Sigmoid colon (tissue), 7 donors: ENCODE results near the gene AP5S1. TPM values are rescaled to one million over a fixed set of nuclear protein-coding genes. Genes with fewer than 3 reads are reported as not detected.

ENCODE experiments used
- DNase-seq: peaks from one replicate; pipeline ENCODE4 v3.0.0-alpha.2; 2019
- H3K27ac ChIP-seq, 4 donors: fragments of 200-600 bp; sonication (generic); one replicate each; pipeline ENCODE4 v1.5.1; 2016 to 2019; ENCODE audit warnings: mild to moderate bottlenecking in 1 of 4
- H3K27me3 ChIP-seq, 3 donors: fragments of 200-600 bp; sonication (generic); one replicate each; pipeline ENCODE4 v1.5.1; 2019; ENCODE audit warnings: mild to moderate bottlenecking in 1 of 3
- H3K36me3 ChIP-seq, 4 donors: fragments of 200-600 bp; sonication (generic); one replicate each; pipeline ENCODE4 v1.5.1; 2016 to 2019
- H3K4me1 ChIP-seq, 4 donors: fragments of 200-600 bp; sonication (generic); one replicate each; pipeline ENCODE4 v1.5.1; 2017 to 2019
- H3K4me3 ChIP-seq, 4 donors: fragments of 200-600 bp; sonication (generic); one replicate each; pipeline ENCODE4 v1.5.1; 2017 to 2019; ENCODE audit warnings: mild to moderate bottlenecking in 2 of 4, moderate library complexity in 1 of 4
- H3K9me3 ChIP-seq, 4 donors: fragments of 200-600 bp in 3 of 4; sonication (generic) in 3 of 4; one replicate each; pipeline versions ENCODE4 v1.5.1 to v1.6.1; 2013 to 2019
- CTCF ChIP-seq, 4 experiments: fragments of 450-650 bp in 3 of 4; fragments of 200-600 bp in 1 of 4; IDR thresholded peaks; one replicate each; pipeline ENCODE4 v1.5.1; 2016 to 2019; ENCODE audit warnings: antibody characterized with exemption in 4 of 4, mild to moderate bottlenecking in 3 of 4, moderate library complexity in 2 of 4
- EP300 ChIP-seq, 4 donors: sonication (generic); formaldehyde crosslinking; IDR thresholded peaks; one replicate each; pipeline ENCODE4 v1.6.1; 2017; ENCODE audit warnings: antibody characterized with exemption in 4 of 4
- POLR2A ChIP-seq, 2 donors: fragments of 450-650 bp; IDR thresholded peaks; one replicate each; pipeline ENCODE4 v1.6.1; 2016; ENCODE audit warnings: antibody characterized with exemption in 2 of 2, mild to moderate bottlenecking in 2 of 2, moderate library complexity in 2 of 2
- POLR2AphosphoS5 ChIP-seq, 4 donors: sonication (generic); formaldehyde crosslinking; IDR thresholded peaks; one replicate each; pipeline ENCODE4 v1.6.1; 2017; ENCODE audit warnings: antibody characterized with exemption in 4 of 4
- WGBS, 2 donors: extraction: QIAGEN DNeasy Blood & Tissue Kit; methylation state at CpG; one replicate each; pipeline ENCODE4 v1.1.7; 2013; 5-methylcytosine and 5-hydroxymethylcytosine counted together
- intact Hi-C: fragments of 100-400 bp; cut with DNase I; formaldehyde crosslinking; loops from one replicate; pipeline ENCODE4 v1.15.1; 2023
- polyA plus RNA-seq, 3 donors: library from polyadenylated mRNA; stranded (reverse); fragments of 200-250 nt; gene quantifications; one replicate each; pipeline ENCODE4 v1.2.3, GENCODE V29; 2013
- total RNA-seq, 4 donors: library from RNA; depleted of rRNA; stranded (reverse); fragments of >200 nt; gene quantifications; one replicate each; pipeline ENCODE4 v1.1.0, GENCODE V29; 2016
- donor health status: healthy with polysubstance abuse.
- donor health status: Bipolar disorder and iron deficiency.
- donor health status: healthy.

The AP5S1 gene
- total and polyA plus RNA-seq, 7 donors: 5.4 to 14.5 (median 10.8) TPM

GRCh38 chr20:3812975-3813847, 7.1 kb upstream of the AP5S1 start:
- H3K9me3 ChIP-seq: no peaks in the 10 kb centered on the region
- TF ChIP-seq POLR2A (IDR thresholded peaks at IDR 0.05) (no peak), CTCF (IDR thresholded peaks at IDR 0.05) (no peak), EP300 (IDR thresholded peaks at IDR 0.05) (no peak), POLR2AphosphoS5 (IDR thresholded peaks at IDR 0.05) (no peak)

GRCh38 chr20:3813848-3814581, 6.3 kb upstream of the AP5S1 start:
- 55 to 73% methylated on average over 12 of the region's 12 CpGs for WGBS, 2 donors
- H3K27me3 ChIP-seq: no peaks in the 10 kb centered on the region
- H3K4me1 ChIP-seq: peaks cover 0 to 48% (median 43%) of the 10 kb centered on the region in 4 donors
- intact Hi-C loops: no loop called here
- peak; percentile 65 for DNase-seq
- H3K9me3 ChIP-seq: no peaks in the 10 kb centered on the region
- H3K27ac ChIP-seq: peak overlapping the region; percentile 86 to 93 (median 91)
- H3K36me3 ChIP-seq: no peaks in the 10 kb centered on the region
- no peak overlapping the region for H3K4me3 ChIP-seq
- no peak for TF ChIP-seq POLR2AphosphoS5 (IDR thresholded peaks at IDR 0.05)

More at GRCh38 chr20:3812975-3813847, 7.1 kb upstream of the AP5S1 start:
- peak; percentile 60 for DNase-seq
- no peaks in the 10 kb centered on the region for H3K36me3 ChIP-seq
- no peaks in the 10 kb centered on the region for H3K27me3 ChIP-seq
- H3K27ac ChIP-seq: peak overlapping the region; percentile 86 to 93 (median 91)
- 26 to 71% methylated on average over 8 of the region's 8 CpGs for WGBS, 2 donors
- intact Hi-C loops: no loop called here
- no peak overlapping the region for H3K4me3 ChIP-seq
- H3K4me1 ChIP-seq: peaks cover 0 to 49% (median 43%) of the 10 kb centered on the region in 4 donors

GRCh38 chr20:3814928-3815495, 5.3 kb upstream of the AP5S1 start:
- 74 to 82% methylated on average over 7 of the region's 7 CpGs for WGBS, 2 donors
- Histone ChIP-seq H3K4me3 (no peak overlapping the region), H3K27ac (no peak overlapping the region), H3K27me3 (no peaks in the 10 kb centered on the region), H3K4me1 (peaks cover 0 to 48% (median 46%) of the 10 kb centered on the region in 4 donors), H3K9me3 (no peaks in the 10 kb centered on the region), H3K36me3 (no peaks in the 10 kb centered on the region)
- TF ChIP-seq EP300 (IDR thresholded peaks at IDR 0.05): no peak
- TF ChIP-seq POLR2AphosphoS5 (IDR thresholded peaks at IDR 0.05): no peak
- no peak for TF ChIP-seq POLR2A (IDR thresholded peaks at IDR 0.05)
- no peak for TF ChIP-seq CTCF (IDR thresholded peaks at IDR 0.05)
- intact Hi-C loops: no loop called here
- DNase-seq: peak; percentile 64

- 69 to 83% methylated on average over 9 of the region's 9 CpGs for WGBS, 2 donors
- Histone ChIP-seq H3K9me3 (no peaks in the 10 kb centered on the region), H3K4me3 (no peak overlapping the region), H3K36me3 (no peaks in the 10 kb centered on the region), H3K27me3 (no peaks in the 10 kb centered on the region), H3K27ac (no peak overlapping the region), H3K4me1 (peaks cover 0 to 42% (median 40%) of the 10 kb centered on the region in 4 donors)
- no peak for TF ChIP-seq POLR2A (IDR thresholded peaks at IDR 0.05)
- no peak for TF ChIP-seq POLR2AphosphoS5 (IDR thresholded peaks at IDR 0.05)
- TF ChIP-seq EP300 (IDR thresholded peaks at IDR 0.05): no peak
- TF ChIP-seq CTCF (IDR thresholded peaks at IDR 0.05): no peak
- peak; percentile 50 for DNase-seq
- intact Hi-C loops: no loop called here
Observed at GRCh38 chr20:3815703-3816315, 4.5 kb upstream of the AP5S1 start.
